Glomerular visceral epithelial cell (primary cell): ENCODE data around the gene PSKH1.
"Not testable (repeated sequence)": the region's sequence is repeated elsewhere in the genome, so short reads cannot be mapped to it uniquely, and the experiment has no call there.

Experiments used
- DNase-seq: peaks from one replicate; pipeline ENCODE4 v3.0.0-alpha.2; 2016; ENCODE audit errors: extremely low spot score

PSKH1 gene

DNA sequence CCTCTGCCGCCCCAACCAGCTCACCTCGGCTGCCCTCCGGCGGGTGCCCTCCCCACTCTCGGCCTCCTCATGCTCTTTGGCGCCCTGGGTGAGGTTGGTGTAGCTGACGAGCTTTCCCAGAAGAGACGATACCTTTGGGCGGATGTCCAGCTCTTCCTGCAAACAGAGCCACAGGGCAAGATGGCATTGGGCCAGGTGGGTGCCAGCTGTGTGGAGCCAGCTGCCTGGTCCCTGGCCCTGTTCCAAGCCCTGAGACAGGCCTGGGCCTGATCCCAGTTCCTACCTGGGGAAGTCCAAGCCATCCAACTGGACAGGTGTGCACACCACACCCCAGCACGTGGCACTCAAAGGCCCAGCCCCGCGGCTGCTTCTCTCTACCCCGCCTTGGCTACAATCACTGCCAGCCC is 68.5 kb downstream of the PSKH1 start:
- DNase-seq, result no peak

- no peak for DNase-seq
Observed at GRCh38 chr16:67962135-67962534, 69.1 kb downstream of the PSKH1 start.

DNA sequence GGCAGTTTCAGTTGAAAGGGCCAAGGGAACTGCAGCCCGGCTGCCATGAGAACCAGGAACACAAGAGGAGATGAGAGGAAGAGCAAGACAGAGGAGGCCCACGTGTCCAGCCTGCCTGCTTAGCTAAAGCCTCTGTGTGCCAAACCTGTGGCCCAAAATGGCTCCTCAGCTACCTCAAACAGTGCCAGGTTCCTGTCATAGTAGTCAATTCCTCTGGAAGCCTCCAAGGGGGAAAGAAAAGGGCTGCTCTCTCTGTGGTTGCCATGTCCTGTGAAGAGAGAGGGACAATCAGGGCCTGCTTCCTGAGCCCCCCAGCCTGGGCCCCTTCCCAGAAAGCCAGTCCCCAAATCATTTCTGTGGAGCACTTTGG is 70.2 kb downstream of the PSKH1 start:
- DNase-seq, result no peak

DNA sequence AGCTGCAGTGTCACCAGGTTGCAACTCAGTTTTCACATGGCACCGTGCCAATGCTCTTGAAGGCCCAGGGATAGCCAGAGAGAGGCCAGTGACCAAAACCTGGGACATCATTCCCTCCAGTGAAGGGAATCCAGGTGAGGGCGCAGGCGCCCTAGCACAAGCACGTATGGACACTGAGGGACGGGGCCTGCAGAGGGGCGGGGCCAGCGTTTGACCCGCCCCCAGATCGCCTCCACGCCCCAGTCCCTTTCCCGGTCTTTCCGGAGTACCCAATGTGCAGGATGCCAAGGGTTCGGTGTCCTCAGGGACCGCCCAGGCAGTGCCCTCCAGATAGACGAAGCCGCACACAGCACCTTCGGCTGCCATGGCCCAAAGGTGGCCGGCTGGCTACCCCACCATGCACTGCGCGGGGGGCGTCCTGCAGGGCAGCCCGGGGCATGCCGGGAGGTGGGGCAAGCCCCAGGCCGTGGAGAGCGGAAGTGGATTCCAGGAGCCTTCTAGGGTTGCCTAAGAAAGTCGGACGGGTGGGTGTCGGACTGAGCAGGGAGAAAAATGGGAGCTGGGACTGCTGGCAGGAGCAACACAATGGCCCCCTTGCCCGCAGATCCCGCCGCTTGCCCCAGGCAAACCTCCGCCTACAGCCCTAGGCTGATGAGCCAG is 70.7 kb downstream of the PSKH1 start:
- no peak for DNase-seq

- DNase-seq, result no peak
Observed at GRCh38 chr16:67964477-67965131, 71.5 kb downstream of the PSKH1 start.

DNA sequence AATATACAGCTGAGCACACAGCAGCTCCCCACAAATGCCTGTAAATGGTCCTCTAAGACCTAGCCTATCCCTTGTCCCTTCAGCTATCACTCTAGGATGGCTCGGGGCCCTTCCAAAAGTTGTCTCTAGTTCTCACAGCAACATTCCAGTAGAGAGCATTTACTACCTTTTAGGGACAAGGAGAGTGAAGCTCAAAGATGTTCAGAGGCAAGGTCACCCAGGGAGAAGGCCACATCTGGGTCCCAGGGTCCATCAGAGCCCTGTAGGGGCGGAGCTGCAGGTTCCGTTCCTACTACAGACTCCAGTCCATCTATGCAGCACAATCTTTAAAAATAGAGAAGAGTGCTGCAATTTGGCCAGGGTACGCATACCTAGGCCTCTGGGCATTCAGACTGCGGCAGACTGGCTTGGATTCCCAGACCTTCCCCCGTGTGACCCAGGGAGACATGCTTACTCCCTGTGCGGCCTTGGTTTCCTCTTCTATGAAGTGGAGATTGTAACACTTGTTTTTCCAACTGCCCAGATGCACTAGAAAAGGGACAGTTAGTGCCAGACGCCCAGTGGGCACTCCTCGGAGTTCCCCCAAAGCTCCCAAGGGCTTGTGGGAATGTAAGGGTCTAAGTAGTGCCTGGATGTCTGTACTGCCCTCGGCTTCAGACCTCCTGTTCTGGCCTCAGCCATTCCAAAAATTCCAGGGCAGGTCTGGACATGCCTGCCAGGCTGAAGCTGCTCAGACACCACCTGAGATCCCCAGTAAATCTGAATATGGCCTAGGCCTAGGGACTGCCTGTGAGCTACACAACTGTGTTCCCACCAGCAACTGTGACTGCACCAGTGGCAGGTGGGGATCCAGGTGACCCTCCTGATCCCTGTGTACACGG is 72.9 kb downstream of the PSKH1 start:
- peak; percentile 39 for DNase-seq

GRCh38 chr16:67966549-67967182 is 73.6 kb downstream of the PSKH1 start:
- peak; percentile 49 for DNase-seq

DNA sequence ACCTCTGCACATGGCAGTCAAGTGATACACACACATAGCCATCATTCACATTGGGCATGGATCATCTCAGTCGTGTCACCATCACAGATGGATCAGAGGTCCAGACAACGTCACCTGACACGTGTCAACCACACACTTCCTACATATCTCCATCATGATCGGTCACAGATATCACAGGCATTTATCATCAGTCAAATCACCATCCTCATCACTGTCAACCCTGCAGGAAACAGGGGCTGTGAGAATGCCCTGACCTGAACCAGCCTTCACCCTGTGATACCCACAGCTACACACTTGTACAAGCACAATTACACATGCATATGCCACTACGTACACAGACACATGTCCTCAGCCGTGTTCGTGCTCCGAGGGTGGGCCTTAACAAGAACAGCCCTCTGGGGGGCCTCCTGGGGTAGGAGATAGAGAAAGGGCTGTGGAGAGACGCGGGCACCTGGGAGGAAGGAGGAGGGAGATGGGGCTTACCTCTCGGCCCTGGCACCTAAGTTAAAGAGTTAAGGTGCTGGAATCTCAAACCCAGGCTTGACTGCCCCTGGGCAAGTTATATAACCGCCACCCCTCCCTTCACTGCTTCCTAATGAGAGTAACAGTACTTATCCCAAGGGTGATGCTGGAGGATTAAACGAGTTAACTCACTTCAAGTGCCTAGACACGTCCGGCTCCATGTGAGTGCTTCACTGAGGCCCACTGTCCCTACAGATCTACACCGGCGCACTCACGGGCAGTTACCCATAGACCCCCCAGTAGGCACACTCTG is 74.3 kb downstream of the PSKH1 start:
- DNase-seq, result no peak

DNA sequence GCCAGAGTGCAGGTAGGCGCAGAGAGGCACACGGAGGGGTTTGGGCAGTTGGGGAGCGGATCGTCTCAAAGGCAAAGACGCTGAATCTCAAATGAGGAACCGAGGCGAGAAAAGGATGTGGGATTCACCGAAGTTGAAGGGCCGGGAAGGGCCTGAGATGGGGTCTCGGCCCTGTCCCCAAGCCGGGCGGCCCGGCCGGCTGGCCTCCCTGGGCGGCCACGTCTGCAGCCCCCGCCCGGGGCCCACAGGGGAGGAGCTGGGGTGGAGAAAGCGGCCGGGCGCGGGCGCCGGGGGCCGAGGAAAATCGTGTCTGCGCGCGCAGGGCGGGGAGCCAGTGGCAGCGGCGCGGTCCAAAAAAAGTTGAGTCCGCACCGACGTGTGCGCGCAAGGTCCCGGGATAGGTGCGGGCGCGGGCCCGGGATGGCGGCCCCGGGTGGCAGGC is 74.9 kb downstream of the PSKH1 start:
- DNase-seq, result peak; percentile 25

DNA sequence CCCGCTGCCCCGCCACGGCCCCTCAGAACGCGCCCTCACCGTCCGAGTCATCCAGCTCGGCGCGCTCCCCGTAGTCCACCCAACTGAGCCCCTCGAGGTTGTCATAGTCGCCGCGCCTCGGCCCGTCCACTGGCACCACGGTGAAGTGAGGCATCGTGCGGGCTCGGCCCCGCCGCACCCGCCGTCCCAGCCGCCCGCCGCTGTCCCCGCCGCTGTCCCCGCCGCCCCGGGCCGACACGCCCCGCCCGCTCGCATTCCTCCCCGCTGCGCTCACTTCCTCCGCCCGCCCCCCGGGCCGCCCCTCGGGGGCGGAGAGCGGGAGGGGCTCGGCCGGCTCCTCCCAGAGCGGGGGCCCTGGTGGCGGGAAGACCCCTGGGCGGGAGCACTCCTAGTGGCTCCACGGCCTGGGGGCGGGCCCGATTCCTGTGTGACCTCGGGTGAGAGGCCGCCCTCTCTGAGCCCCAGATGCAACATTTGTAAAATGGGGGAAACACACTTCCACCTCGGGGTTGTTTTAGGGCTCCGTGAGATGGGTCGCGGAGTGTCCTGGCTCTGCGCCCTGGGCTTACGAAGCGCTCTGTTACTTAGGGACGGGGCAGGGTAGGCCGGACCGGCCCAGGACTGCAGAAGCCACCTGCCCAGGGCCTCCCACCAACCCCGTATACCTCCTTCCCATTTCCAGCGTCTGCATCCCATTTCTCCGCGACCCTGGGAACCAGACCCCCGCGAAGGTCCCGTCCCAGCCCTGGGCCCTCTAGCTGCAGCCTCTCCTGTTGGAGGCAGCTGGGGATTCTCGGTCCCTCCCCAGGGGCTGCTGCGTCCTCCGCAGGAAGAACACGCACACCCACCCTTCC is 75.6 kb downstream of the PSKH1 start, which contains the start of gene SLC12A4:
Gene SLC12A4, minus strand, starts transcription at position 238 of the 854 bp plus-strand sequence. Its CDS starts 84 bp downstream, at position 154.
- DNase-seq, result peak; percentile 83

DNA sequence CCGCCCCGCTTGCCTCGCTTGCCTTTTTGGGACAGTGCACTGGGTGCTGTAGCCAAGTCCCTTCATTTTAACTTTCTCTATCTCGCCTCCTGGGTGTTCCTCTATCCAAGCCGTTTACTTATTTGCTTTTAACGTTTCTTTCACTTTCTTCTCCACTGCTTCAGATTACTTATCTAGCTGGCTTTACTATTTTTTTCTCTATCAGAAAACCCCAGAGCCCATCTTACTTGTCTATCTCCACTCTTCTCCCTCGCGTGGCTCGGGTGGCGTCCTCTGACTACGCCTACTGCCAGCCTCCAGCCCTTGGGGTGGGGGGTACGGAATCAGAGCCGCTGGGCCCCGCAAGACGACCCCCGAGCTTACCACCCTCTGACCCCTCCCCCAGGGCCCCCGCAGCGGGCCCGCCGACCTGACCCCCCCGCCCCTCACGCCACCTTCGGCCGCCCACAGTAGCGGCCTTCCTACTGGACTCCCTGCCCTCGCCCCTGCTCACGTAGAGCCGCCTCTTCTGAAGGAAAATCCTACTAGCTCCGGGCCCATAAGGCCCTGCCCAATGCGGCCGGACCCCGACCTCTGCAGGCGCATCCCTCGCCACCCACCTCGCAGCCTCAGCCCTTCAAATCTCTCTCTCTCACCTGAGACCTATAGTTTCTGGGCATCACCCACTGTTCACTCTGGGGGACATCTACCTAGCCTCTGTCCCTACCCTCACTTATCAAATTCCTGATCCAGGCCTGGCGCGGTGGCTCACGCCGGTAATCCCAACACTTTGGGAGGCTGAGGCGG is 76.4 kb downstream of the PSKH1 start:
- no peak for DNase-seq

DNA sequence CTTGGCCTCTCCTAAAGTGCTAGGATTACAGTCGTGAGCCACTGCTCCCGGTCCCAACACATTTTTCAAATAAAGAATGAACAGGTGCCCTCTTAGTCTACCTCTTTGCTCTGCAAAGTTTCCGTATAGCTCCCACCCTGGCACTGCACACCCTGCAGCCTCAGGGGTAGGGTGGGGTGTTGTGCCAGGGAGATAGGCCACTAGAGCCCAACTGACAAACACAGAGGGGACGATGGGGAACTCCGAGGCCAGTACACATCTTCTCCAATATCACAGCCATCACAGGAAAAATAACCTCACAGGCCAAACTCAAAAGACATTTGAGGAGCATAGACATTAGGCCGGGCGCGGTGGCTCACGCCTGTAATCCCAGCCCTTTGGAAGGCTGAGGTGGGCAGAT is 78.1 kb downstream of the PSKH1 start:
- DNase-seq, result no peak

DNA sequence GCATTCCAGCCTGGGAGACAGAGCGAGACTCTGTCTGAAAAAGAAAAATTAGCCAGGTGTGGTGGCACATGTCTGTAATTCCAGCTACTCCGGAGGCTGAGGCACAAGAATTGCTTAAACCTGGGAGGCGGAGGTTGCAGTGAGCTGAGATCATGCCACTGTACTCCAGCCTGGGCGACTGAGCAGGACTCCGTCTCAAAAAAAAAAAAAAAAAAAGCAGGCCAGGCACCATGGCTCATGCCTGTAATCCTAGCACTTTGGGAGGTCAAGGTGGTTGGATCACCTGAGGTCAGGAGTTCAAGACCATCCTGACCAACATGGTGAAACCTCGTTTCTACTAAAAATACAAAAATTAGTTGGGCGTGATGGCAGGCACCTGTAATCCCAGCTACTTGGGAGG is 79.2 kb downstream of the PSKH1 start:
- not testable (repeated sequence) for DNase-seq

DNA sequence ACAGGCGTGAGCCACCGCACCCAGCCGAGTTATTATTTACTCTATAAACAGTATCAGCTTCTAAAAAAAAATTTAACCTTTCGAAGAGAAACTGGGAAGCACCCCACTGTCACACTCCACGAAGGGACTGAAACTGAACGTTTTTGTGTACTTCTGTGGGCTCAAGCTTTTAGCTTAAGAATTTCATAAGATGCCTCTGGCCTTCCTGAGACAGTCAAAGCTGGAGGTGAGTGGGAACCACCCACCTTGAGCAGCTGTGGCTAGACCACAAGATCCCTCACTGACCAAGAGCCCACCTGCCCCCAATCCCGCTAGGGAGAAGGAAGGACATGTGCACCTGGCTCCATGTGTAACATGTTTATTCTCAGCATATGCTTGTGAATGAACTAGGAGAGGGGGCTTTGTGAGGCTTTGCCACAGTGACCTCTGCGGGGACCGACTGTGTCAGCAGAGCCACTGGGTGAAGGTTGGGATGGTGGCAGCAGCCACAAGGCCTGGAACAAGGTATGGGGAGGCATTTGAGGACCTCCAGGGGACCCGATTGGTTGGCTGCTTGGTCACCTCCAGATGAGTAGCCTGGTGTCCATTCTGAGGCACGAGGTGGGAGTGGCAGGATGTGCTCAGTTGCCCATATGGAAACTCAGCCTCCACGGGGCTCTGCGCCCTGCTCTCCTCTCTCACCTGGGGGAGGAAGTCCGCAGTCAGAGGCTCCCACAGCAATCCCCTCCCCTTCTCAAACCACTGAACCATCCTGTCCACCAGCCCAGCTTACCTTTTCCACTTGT is 82.5 kb downstream of the PSKH1 start:
- no peak for DNase-seq

DNA sequence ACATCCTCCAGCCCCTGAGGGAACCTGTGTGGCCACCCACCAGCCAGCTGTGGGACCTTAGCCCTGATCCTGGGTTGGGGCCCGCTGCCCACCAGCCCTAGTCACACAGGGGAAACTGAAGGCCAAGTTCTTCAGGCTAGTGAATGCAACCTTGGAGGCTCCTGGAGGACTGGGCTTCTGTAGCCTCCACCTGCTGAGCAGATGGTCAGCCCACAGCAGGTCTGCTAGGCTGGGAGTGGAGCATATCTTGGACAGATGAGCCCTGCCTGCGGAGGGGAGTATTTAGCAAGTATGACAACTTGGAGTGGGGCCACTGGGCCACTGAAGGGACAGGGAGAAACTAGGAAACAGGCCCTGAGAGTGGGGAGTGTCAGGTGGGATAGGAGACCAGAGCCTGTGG is 83.2 kb downstream of the PSKH1 start:
- DNase-seq, result no peak

DNA sequence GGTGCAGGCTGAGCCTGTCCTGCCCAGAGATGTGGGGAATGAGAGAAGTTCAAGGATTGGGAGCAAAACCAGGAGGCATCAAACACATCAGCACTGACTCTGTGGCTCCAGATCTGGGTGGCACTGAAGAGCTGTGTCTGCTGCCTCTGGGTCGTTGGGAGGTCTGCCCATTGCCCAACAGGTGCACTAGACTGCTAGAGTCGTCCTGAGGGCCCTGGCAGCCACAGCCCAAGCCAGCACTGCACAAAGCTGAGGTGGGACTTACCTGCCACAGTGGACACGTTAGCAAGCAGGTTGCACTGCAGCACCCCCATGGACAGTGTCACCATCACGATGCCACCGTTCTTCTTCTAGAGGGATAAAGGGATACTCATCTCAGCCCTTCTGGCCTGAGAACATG is 84.0 kb downstream of the PSKH1 start:
- DNase-seq, result no peak

GRCh38 chr16:67977469-67978227 is 84.6 kb downstream of the PSKH1 start:
- DNase-seq, result no peak
